NCI-H1694 treated with DMSO at 0.1 percent for 48 hours (cell line): ENCODE measurements around the gene PDK1.

Source experiments
- DNase-seq: peaks from one replicate; lab custom pipeline; 2025; lab: John Stamatoyannopoulos, UW

PDK1 gene

GRCh38 chr2:172642301-172643020 is 86.6 kb downstream of the PDK1 start:
- no peak for DNase-seq

- no peak for DNase-seq
Measured at GRCh38 chr2:172643142-172643541, 87.3 kb downstream of the PDK1 start.

- DNase-seq, result no peak
Measured at GRCh38 chr2:172647439-172647838, 91.5 kb downstream of the PDK1 start.

GRCh38 chr2:172655091-172655837 is 99.4 kb downstream of the PDK1 start:
- DNase-seq, result no peak

- DNase-seq, result no peak
Measured at GRCh38 chr2:172655838-172656573, 100.1 kb downstream of the PDK1 start.
